HUDEP-2 (cell line): ENCODE data around the gene NCAPH2.
"Not testable (repeated sequence)": the region's sequence is repeated elsewhere in the genome, so short reads cannot be mapped to it uniquely, and the experiment has no call there.

Experiments
- DNase-seq, 76 experiments: peaks; one replicate each; lab custom pipeline; 2025; ENCODE audit not compliant: unreplicated experiment in 76 of 76; lab: John Stamatoyannopoulos, UW

Gene NCAPH2

GRCh38 chr22:50528682-50529415 lies 20.8 kb downstream of the NCAPH2 start:
- no peak for DNase-seq

GRCh38 chr22:50529416-50529896 lies 21.4 kb downstream of the NCAPH2 start:
- no peak for DNase-seq

GRCh38 chr22:50529897-50530579 lies 22.0 kb downstream of the NCAPH2 start, which contains the start of gene TYMP:
Gene TYMP, minus strand, starts transcription at chr22:50530012. Its CDS starts 303 bp downstream, at chr22:50529709.
- DNase-seq = peak in 63 of 76 experiments; percentile 11 to 76 (median 49)

GRCh38 chr22:50530580-50530876 lies 22.5 kb downstream of the NCAPH2 start:
- DNase-seq = peak in 5 of 76 experiments; percentile 43 to 58 (median 53)

GRCh38 chr22:50530877-50531545 lies 23.0 kb downstream of the NCAPH2 start:
- DNase-seq = peak in 61 of 76 experiments; percentile 14 to 76 (median 55)

GRCh38 chr22:50531546-50531961 lies 23.5 kb downstream of the NCAPH2 start:
- peak in 4 of 76 experiments; percentile 18 to 32 (median 24) for DNase-seq

- DNase-seq = no peak
Observed at GRCh38 chr22:50531962-50532674, 24.1 kb downstream of the NCAPH2 start.

- no peak for DNase-seq
Observed at GRCh38 chr22:50532824-50533796, 25.1 kb downstream of the NCAPH2 start.

- DNase-seq = not testable (repeated sequence)
Observed at GRCh38 chr22:50533856-50534711, 26.1 kb downstream of the NCAPH2 start.

- DNase-seq = no peak
Observed at GRCh38 chr22:50535113-50535512, 27.1 kb downstream of the NCAPH2 start.

GRCh38 chr22:50536226-50536625 lies 28.2 kb downstream of the NCAPH2 start:
- DNase-seq = no peak

- no peak for DNase-seq
Observed at GRCh38 chr22:50537765-50538164, 29.7 kb downstream of the NCAPH2 start.

- DNase-seq = no peak
Observed at GRCh38 chr22:50540381-50540780, 32.4 kb downstream of the NCAPH2 start.

- peak in 1 of 76 experiments; percentile 16 for DNase-seq
Observed at GRCh38 chr22:50541667-50542026, 33.6 kb downstream of the NCAPH2 start.

GRCh38 chr22:50542416-50542927 lies 34.4 kb downstream of the NCAPH2 start:
- DNase-seq = peak in 1 of 76 experiments; percentile 8

GRCh38 chr22:50544078-50544745 lies 36.2 kb downstream of the NCAPH2 start:
- peak in 56 of 76 experiments; percentile 10 to 74 (median 46) for DNase-seq

- DNase-seq = no peak
Observed at GRCh38 chr22:50544746-50545253, 36.8 kb downstream of the NCAPH2 start.
